Measurements from ENCODE around the gene DEXI.
A peak's percentile ranks its signal among the peaks of the same experiment; 100 is the strongest.

Gene DEXI

GRCh38 chr16:10942352-10943063, at the start of gene DEXI:
TSS of gene DEXI (minus strand) at chr16:10942468. CDS start at chr16:10942005, 463 bp downstream.
- DNase-seq, result peak; percentile 72

GRCh38 chr16:10990378-10990777, 48.1 kb upstream of the DEXI start:
- no peak for DNase-seq

GRCh38 chr16:10989559-10989958, 47.3 kb upstream of the DEXI start:
- DNase-seq, result no peak

- DNase-seq, result no peak
Measured at GRCh38 chr16:10988879-10989278, 46.6 kb upstream of the DEXI start.

GRCh38 chr16:10988164-10988803, 46.0 kb upstream of the DEXI start:
- DNase-seq, result no peak

GRCh38 chr16:10987361-10988163, 45.3 kb upstream of the DEXI start:
- no peak for DNase-seq

GRCh38 chr16:10984509-10984908, 42.2 kb upstream of the DEXI start:
- no peak for DNase-seq

GRCh38 chr16:10983159-10983558, 40.9 kb upstream of the DEXI start:
- DNase-seq, result no peak

GRCh38 chr16:10982465-10983150, 40.3 kb upstream of the DEXI start:
- DNase-seq, result no peak

GRCh38 chr16:10981697-10982216, 39.5 kb upstream of the DEXI start:
- no peak for DNase-seq

- no peak for DNase-seq
Measured at GRCh38 chr16:10980813-10981212, 38.5 kb upstream of the DEXI start.

- DNase-seq, result peak; percentile 10
Measured at GRCh38 chr16:10979717-10980601, 37.7 kb upstream of the DEXI start.

GRCh38 chr16:10978871-10979446, 36.7 kb upstream of the DEXI start:
- DNase-seq, result no peak

- no peak for DNase-seq
Measured at GRCh38 chr16:10978124-10978523, 35.9 kb upstream of the DEXI start.

- DNase-seq, result no peak
Measured at GRCh38 chr16:10976634-10977033, 34.4 kb upstream of the DEXI start.

GRCh38 chr16:10972819-10973464, 30.7 kb upstream of the DEXI start:
- no peak for DNase-seq

GRCh38 chr16:10972108-10972818, 30.0 kb upstream of the DEXI start:
- no peak for DNase-seq

GRCh38 chr16:10971560-10971961, 29.3 kb upstream of the DEXI start:
- peak; percentile 27 for DNase-seq

- no peak for DNase-seq
Measured at GRCh38 chr16:10970065-10970464, 27.8 kb upstream of the DEXI start.

- DNase-seq, result peak; percentile 39
Measured at GRCh38 chr16:10969615-10970014, 27.3 kb upstream of the DEXI start.
